H1 (cell line): ENCODE measurements around the gene VGLL4. TPM values are rescaled to one million over a fixed set of nuclear protein-coding genes. Genes with fewer than 3 reads are reported as not detected.

ENCODE experiments used
- CTCF ChIA-PET: fragments of 300-600 bp; sonication (Branson Sonifier 250); formaldehyde crosslinking; loops from one replicate; lab custom pipeline; 2021; ENCODE audit not compliant: partially characterized antibody; lab: Charles Lee
- POLR2A ChIA-PET: fragments of 300-600 bp; sonication (Branson Sonifier 250); formaldehyde crosslinking; loops from one replicate; lab custom pipeline; 2021; ENCODE audit warnings: inconsistent platforms; ENCODE audit not compliant: partially characterized antibody; lab: Charles Lee
- DNase-seq, 2 experiments: peaks; one replicate each; pipeline versions ENCODE4 v3.0.0 to v3.0.0-alpha.2; 2010 to 2022; ENCODE audit warnings: low spot score in 2 of 2, low read depth in 1 of 2, mixed read lengths in 1 of 2
- FAIRE-seq: peaks from 2 replicates; lab custom pipeline; 2011; peaks lifted over from hg19 to GRCh38; lab: Jason Lieb, UNC
- H2AFZ ChIP-seq: 2 replicates; pipeline ENCODE4 v1.8.1; 2012; ENCODE audit warnings: low read length, inconsistent platforms
- H2AK5ac ChIP-seq: 2 replicates; pipeline ENCODE4 v1.6.1; 2013; ENCODE audit warnings: low read depth, low read length
- H2BK120ac ChIP-seq: replicated peaks from 2 replicates; pipeline ENCODE3; 2013; ENCODE audit warnings: low read depth, low read length, inconsistent platforms
- H2BK12ac ChIP-seq: 2 replicates; pipeline ENCODE4 v1.6.1; 2013; ENCODE audit warnings: low read depth, low read length
- H2BK15ac ChIP-seq: 2 replicates; pipeline ENCODE4 v1.6.1; 2013; ENCODE audit warnings: low read length
- H2BK20ac ChIP-seq: 2 replicates; pipeline ENCODE4 v1.6.1; 2013; ENCODE audit warnings: low read length
- H2BK5ac ChIP-seq: 2 replicates; pipeline ENCODE4 v1.6.1; 2013; ENCODE audit warnings: low read depth, low read length
- H3K14ac ChIP-seq: 2 replicates; pipeline ENCODE4 v1.6.1; 2013; ENCODE audit warnings: inconsistent platforms; ENCODE audit not compliant: insufficient read length
- H3K18ac ChIP-seq: 2 replicates; pipeline ENCODE4 v1.6.1; 2013; ENCODE audit warnings: low read length; ENCODE audit errors: extremely low read depth
- H3K23ac ChIP-seq: 2 replicates; pipeline ENCODE4 v1.6.1; 2013; ENCODE audit warnings: inconsistent platforms; ENCODE audit not compliant: insufficient read length
- H3K23me2 ChIP-seq: 2 replicates; pipeline ENCODE4 v1.6.1; 2013; ENCODE audit warnings: low read depth, low read length
- H3K27ac ChIP-seq: 2 replicates; pipeline ENCODE4 v1.6.1; 2011; ENCODE audit warnings: low read depth, low read length, inconsistent platforms
- H3K27me3 ChIP-seq, 4 experiments: replicated peaks in 1 of 4; 1 replicate in 1 of 4; 2 replicates in 3 of 4; pipeline versions ENCODE4 v1.6.1 to v1.8.1; 2011 to 2013; ENCODE audit warnings: low read length in 3 of 4, mild to moderate bottlenecking in 3 of 4, inconsistent platforms in 2 of 4, mixed read lengths in 2 of 4, moderate library complexity in 1 of 4; ENCODE audit not compliant: control insufficient read depth in 3 of 4, insufficient read depth in 3 of 4; ENCODE audit errors: extremely low read depth in 1 of 4
- H3K36me3 ChIP-seq, 4 experiments: 2 replicates each; pipeline versions ENCODE4 v1.6.1 to v1.8.1; 2011 to 2013; ENCODE audit warnings: mild to moderate bottlenecking in 4 of 4, low read length in 3 of 4, moderate library complexity in 2 of 4, control low read depth in 1 of 4, inconsistent platforms in 1 of 4; ENCODE audit not compliant: insufficient read depth in 4 of 4, control insufficient read depth in 2 of 4
- H3K4ac ChIP-seq: replicated peaks from 2 replicates; pipeline ENCODE3; 2013; ENCODE audit warnings: low read length, low read depth, mixed read lengths, inconsistent platforms; ENCODE audit not compliant: insufficient read length
- H3K4me1 ChIP-seq, 4 experiments: replicated peaks in 1 of 4; 1 replicate in 1 of 4; 2 replicates in 3 of 4; pipeline versions ENCODE4 v1.6.1 to v1.8.1; 2011 to 2013; ENCODE audit warnings: low read length in 3 of 4, inconsistent platforms in 2 of 4, mixed read lengths in 1 of 4; ENCODE audit not compliant: insufficient read depth in 4 of 4, control insufficient read depth in 3 of 4
- H3K4me2 ChIP-seq, 2 experiments: 2 replicates each; pipeline versions ENCODE4 v1.6.1 to v1.8.1; 2011 to 2013; ENCODE audit warnings: low read depth in 2 of 2, low read length in 2 of 2, control low read depth in 1 of 2, inconsistent platforms in 1 of 2, mild to moderate bottlenecking in 1 of 2; ENCODE audit not compliant: insufficient read depth in 1 of 2
- H3K4me3 ChIP-seq, 4 experiments: fragments of 200-600, 300-600 bp in 1 of 4; sonication (generic), shearing (Covaris generic), sonication (Bioruptor Twin) in 1 of 4; 2 replicates each; pipeline versions ENCODE4 v1.5.1 to v1.8.1; 2011 to 2016; ENCODE audit warnings: low read length in 4 of 4, low read depth in 3 of 4, control low read depth in 2 of 4, inconsistent platforms in 2 of 4, mild to moderate bottlenecking in 2 of 4, mixed read lengths in 1 of 4, moderate library complexity in 1 of 4; ENCODE audit not compliant: insufficient read depth in 2 of 4; ENCODE audit errors: extremely low read depth in 1 of 4
- H3K56ac ChIP-seq: replicated peaks from 2 replicates; pipeline ENCODE3; 2013; ENCODE audit warnings: low read depth, mild to moderate bottlenecking, mixed read lengths, low read length, inconsistent platforms; ENCODE audit not compliant: insufficient read length
- H3K79me1 ChIP-seq: 2 replicates; pipeline ENCODE4 v1.6.1; 2013; ENCODE audit warnings: low read depth, low read length, control low read depth
- H3K79me2 ChIP-seq, 2 experiments: 2 replicates each; pipeline versions ENCODE4 v1.6.1 to v1.8.1; 2012 to 2013; ENCODE audit warnings: low read length in 2 of 2, mild to moderate bottlenecking in 2 of 2, inconsistent platforms in 1 of 2; ENCODE audit not compliant: insufficient read depth in 2 of 2, control insufficient read depth in 1 of 2
- H3K9ac ChIP-seq, 4 experiments: replicated peaks in 1 of 4; 1 replicate in 1 of 4; 2 replicates in 3 of 4; pipeline versions ENCODE4 v1.6.1 to v1.8.1; 2011 to 2013; ENCODE audit warnings: low read depth in 3 of 4, low read length in 3 of 4, control low read depth in 2 of 4, mild to moderate bottlenecking in 2 of 4, moderate library complexity in 2 of 4, inconsistent platforms in 1 of 4; ENCODE audit errors: extremely low read depth in 1 of 4
- H3K9me3 ChIP-seq, 2 experiments: 2 replicates each; pipeline versions ENCODE4 v1.6.1 to v1.8.1; 2012 to 2013; ENCODE audit warnings: mild to moderate bottlenecking in 2 of 2, moderate library complexity in 2 of 2, control low read depth in 1 of 2, inconsistent platforms in 1 of 2, low read depth in 1 of 2, low read length in 1 of 2, mixed read lengths in 1 of 2; ENCODE audit not compliant: insufficient read depth in 2 of 2
- H4K20me1 ChIP-seq, 2 experiments: replicated peaks in 1 of 2; 2 replicates each; pipeline versions ENCODE3 to v1.8.1; 2011 to 2013; ENCODE audit warnings: inconsistent platforms in 2 of 2, low read length in 2 of 2, mild to moderate bottlenecking in 1 of 2; ENCODE audit not compliant: insufficient read depth in 2 of 2, control insufficient read depth in 1 of 2
- H4K5ac ChIP-seq: 2 replicates; pipeline ENCODE4 v1.6.1; 2013; ENCODE audit warnings: low read length, low read depth, mixed read lengths, inconsistent platforms; ENCODE audit not compliant: insufficient read length
- H4K8ac ChIP-seq: 2 replicates; pipeline ENCODE4 v1.8.0; 2013; ENCODE audit warnings: mild to moderate bottlenecking, moderate library complexity, low read length, inconsistent platforms; ENCODE audit not compliant: insufficient read depth; ENCODE audit errors: extremely low read depth
- H4K91ac ChIP-seq: replicated peaks from 2 replicates; pipeline ENCODE3; 2013; ENCODE audit warnings: low read length, mixed read lengths, inconsistent platforms; ENCODE audit not compliant: insufficient read length
- EP300 ChIP-seq, 2 experiments: IDR thresholded peaks; 1 replicate in 1 of 2; 2 replicates in 1 of 2; pipeline ENCODE4 v1.6.1; 2011 to 2012; ENCODE audit warnings: low read depth in 2 of 2, low read length in 2 of 2, mild to moderate bottlenecking in 2 of 2, borderline replicate concordance in 1 of 2, inconsistent platforms in 1 of 2, moderate library complexity in 1 of 2
- KDM5A ChIP-seq: fragments of 200-600 bp; IDR thresholded peaks from 2 replicates; pipeline ENCODE4 v1.7.1; 2012; ENCODE audit warnings: mild to moderate bottlenecking, low read length, inconsistent platforms, mixed read lengths
- POLR2AphosphoS5 ChIP-seq: IDR thresholded peaks from 2 replicates; pipeline ENCODE4 v1.6.1; 2011; ENCODE audit warnings: low read depth, low read length
- SIRT6 ChIP-seq: IDR thresholded peaks from one replicate; pipeline ENCODE4 v1.7.1; 2012; ENCODE audit warnings: low read length, inconsistent platforms
- SUZ12 ChIP-seq: fragments of 200-600 bp; sonication (generic); IDR thresholded peaks from 2 replicates; pipeline ENCODE4 v1.6.1; 2012; ENCODE audit warnings: mild to moderate bottlenecking, inconsistent platforms, low read length, moderate library complexity, mixed read lengths
- TAF7 ChIP-seq: optimal IDR thresholded peaks from 2 replicates; pipeline ENCODE3; 2011; ENCODE audit warnings: low read depth, mild to moderate bottlenecking, inconsistent platforms, low read length, moderate library complexity, borderline replicate concordance
- WGBS, 2 experiments: shearing (Covaris generic) in 1 of 2; methylation state at CpG; one replicate each; pipeline versions ENCODE4 v1.1.6 to v1.1.7; 2013 to 2015; ENCODE audit warnings: low lambda C conversion rate in 2 of 2, mixed read lengths in 2 of 2, inconsistent platforms in 1 of 2, low coverage in 1 of 2, missing lambda C conversion rate in 1 of 2; ENCODE audit not compliant: insufficient replicate concordance in 2 of 2, insufficient coverage in 1 of 2, insufficient read length in 1 of 2; ENCODE audit errors: extremely low coverage in 1 of 2, missing lambda C conversion rate in 1 of 2; 5-methylcytosine and 5-hydroxymethylcytosine counted together
- polyA plus RNA-seq, 7 experiments: library from polyadenylated mRNA; depleted of rRNA in 3 of 7; stranded (reverse) in 5 of 7; unstranded in 2 of 7; fragments of >200 nt in 5 of 7; fragments of 200-250 nt in 2 of 7; gene quantifications; 1 replicate in 5 of 7; 2 replicates in 1 of 7; 4 replicates in 1 of 7; pipeline versions ENCODE4 v1.2.1 to v1.2.3, GENCODE V29; 2011 to 2013; ENCODE audit warnings: missing spikeins in 2 of 7, mixed read lengths in 2 of 7
- total RNA-seq: library from RNA; stranded (reverse); fragmentation: NEBNext Ultra II Directional; extraction: Animal tissue kit (Norgen Biotek cat#: 25700); gene quantifications from 2 replicates; pipeline ENCODE4 v1.2.1, GENCODE V29; 2021

VGLL4 gene
- total and polyA plus RNA-seq, 2 of the 8 experiments (the other 6 are each of a cell fraction or from before 2014, with no cell fraction given), result 45.1 to 50.0 TPM

DNA sequence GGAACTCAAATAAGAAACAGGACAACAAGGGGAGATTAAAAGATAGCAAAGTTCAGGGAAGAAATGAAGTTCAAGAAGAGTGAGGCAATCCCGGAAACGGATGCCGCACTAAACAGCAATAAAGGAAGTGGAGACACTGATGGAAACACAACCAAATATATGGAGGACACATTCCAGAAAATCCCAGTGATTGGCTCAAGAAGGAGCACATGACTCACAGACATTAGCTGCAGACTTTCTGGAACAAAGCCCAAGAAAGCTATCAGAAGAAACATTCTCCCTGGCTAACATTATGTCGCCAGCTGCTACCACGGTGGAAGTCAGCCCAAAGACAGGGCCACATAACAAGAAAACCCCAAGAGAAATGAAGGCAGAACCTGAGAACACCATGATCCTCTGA is 18.1 kb upstream of the VGLL4 start:
- no peak overlapping the region for H3K14ac ChIP-seq
- peaks cover 7% of the 10 kb centered on the region for H3K79me1 ChIP-seq
- no peak overlapping the region for H4K5ac ChIP-seq
- no peaks in the 10 kb centered on the region for H3K27me3 ChIP-seq
- H3K27ac ChIP-seq, result no peak overlapping the region
- no peak overlapping the region for H2BK12ac ChIP-seq
- no peaks in the 10 kb centered on the region for H4K20me1 ChIP-seq
- H2BK15ac ChIP-seq, result no peak overlapping the region
- H3K79me2 ChIP-seq, result no peaks in the 10 kb centered on the region
- H3K9ac ChIP-seq, result no peak overlapping the region
- DNase-seq, result no peak
- no peak overlapping the region for H3K4me3 ChIP-seq
- H2BK20ac ChIP-seq, result no peak overlapping the region
- no peak overlapping the region for H2AFZ ChIP-seq
- CTCF ChIA-PET, result interaction anchor here (0.7 to 3.0 kb wide), 16 partner anchors 8 to 327 kb away, joined by 3 to 11 read pairs (median 4); no protein-coding TSS in a partner anchor
- 98% methylated on average over 5 of the region's 5 CpGs; no CpG with 5 or more reads in 1 of the 2 experiments for WGBS, 2 experiments
- TF ChIP-seq SIRT6 (no peak), TAF7 (no peak), KDM5A (no peak), SUZ12 (no peak), POLR2AphosphoS5 (no peak), EP300 (IDR thresholded peaks at IDR 0.05; ENCODE audit: borderline replicate concordance in 1 of 2, low read depth in 2 of 2, low read length in 2 of 2) (no peak)
- no peak overlapping the region for H2AK5ac ChIP-seq
- H3K4me1 ChIP-seq, result peaks cover 0 to 4% (median 1%) of the 10 kb centered on the region in 4 experiments; a peak in 3 of 7 replicates
- H2BK5ac ChIP-seq, result no peak overlapping the region
- POLR2A ChIA-PET, result interaction anchor here (0.7 to 1.5 kb wide), 2 partner anchors 14 to 18 kb away, joined by 3 to 4 read pairs; partner anchors contain the start of gene VGLL4
- no peak for FAIRE-seq
- no peak overlapping the region for H3K23ac ChIP-seq
- H3K18ac ChIP-seq, result no peak overlapping the region
- H3K4me2 ChIP-seq, result no peak overlapping the region
- H4K8ac ChIP-seq, result no peak overlapping the region
- no peak overlapping the region for H3K56ac ChIP-seq
- no peaks in the 10 kb centered on the region for H3K36me3 ChIP-seq
- no peaks in the 10 kb centered on the region for H3K9me3 ChIP-seq
- H4K91ac ChIP-seq, result no peak overlapping the region
- no peak overlapping the region for H3K4ac ChIP-seq
- no peak overlapping the region for H2BK120ac ChIP-seq
- H3K23me2 ChIP-seq, result no peaks in the 10 kb centered on the region
